ENCODE results near the gene SLC49A4.

Gene SLC49A4

DNA sequence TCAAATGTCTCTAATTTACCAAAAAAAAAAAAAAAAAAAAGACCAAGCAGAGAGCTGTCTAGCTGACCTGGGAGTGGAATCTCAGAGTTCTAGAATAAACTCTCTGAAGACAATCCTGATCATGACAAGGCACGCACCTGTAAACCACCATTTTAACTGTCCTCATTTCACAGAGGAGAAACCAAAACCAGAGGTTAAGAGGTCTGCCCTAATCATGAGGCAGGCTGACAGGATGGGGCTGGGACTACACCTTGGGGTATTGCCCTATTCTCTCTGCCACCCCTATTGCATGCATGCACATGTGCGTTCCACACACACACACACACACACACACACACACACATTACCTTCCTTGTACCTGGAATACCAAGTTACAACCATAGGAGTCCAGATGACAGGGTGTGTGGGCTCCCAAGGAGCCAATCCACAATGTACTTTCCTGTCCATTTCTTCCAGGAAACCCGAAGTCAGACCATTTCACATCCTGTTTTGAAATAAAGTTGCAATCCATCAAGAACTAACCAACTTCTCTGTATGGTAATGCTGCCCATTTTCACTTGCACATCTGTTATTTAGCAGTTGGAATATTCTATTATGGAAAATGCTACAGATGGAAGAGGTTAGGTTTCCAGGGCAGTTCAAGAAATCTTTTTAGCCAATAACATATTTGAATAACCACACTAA, 35.9 kb upstream of the SLC49A4 start:
- POLR2A ChIA-PET, result no interaction called here
- no peak for DNase-seq (ENCODE audit: extremely low spot score)
- CTCF ChIA-PET, result interaction anchor here (1.3 to 4.5 kb wide), 4 partner anchors 11 to 62 kb away, joined by 3 to 19 read pairs (median 8); no protein-coding TSS in a partner anchor
- TF ChIP-seq, protein P1, sequence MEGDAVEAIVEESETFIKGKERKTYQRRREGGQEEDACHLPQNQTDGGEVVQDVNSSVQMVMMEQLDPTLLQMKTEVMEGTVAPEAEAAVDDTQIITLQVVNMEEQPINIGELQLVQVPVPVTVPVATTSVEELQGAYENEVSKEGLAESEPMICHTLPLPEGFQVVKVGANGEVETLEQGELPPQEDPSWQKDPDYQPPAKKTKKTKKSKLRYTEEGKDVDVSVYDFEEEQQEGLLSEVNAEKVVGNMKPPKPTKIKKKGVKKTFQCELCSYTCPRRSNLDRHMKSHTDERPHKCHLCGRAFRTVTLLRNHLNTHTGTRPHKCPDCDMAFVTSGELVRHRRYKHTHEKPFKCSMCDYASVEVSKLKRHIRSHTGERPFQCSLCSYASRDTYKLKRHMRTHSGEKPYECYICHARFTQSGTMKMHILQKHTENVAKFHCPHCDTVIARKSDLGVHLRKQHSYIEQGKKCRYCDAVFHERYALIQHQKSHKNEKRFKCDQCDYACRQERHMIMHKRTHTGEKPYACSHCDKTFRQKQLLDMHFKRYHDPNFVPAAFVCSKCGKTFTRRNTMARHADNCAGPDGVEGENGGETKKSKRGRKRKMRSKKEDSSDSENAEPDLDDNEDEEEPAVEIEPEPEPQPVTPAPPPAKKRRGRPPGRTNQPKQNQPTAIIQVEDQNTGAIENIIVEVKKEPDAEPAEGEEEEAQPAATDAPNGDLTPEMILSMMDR (IDR thresholded peaks at IDR 0.05; ENCODE audit: control extremely low read depth, extremely low read depth, low read depth, missing control alignments), result no peak

DNA sequence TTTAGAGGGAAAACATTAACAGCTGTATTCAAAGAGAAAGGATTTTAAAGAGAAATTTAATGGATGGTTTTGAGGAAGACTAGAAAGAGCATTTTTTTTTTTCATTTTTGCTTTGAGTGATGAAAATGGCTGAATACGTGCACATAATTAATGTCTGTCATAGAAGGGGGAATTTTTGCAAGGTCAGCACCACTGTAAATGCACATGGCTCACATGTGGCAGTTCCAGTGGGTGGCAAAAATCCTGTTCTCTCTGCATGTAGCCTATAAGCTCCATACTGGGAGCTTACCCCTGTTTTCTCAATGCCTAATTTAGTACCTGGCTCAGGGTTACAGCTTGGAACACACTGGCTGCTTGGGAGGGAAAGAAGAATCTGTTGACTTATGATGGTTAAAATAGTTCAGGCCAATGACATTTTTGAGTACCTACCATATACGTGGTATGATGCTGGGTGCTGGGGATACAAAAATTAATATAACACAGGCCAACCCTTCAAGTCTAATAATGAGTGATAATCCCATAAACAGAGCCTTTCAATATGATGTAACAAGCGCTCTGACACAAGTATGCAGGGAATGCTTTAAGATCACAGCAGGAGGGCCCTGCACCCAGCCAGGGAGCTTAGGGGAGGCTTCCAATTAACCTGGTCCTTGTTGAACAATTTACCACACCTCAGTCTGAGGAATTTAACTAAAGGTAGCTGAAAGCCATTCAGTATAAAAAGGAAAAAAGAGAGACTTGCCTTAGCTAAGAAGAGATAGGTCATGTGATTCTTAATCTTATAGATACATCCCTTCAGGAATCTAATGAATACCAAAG, 34.2 kb upstream of the SLC49A4 start:
- ChIA-PET POLR2A (no interaction called here), CTCF (interaction anchor here (0.9 to 4.5 kb wide), 4 partner anchors 10 to 64 kb away, joined by 3 to 19 read pairs (median 4); no protein-coding TSS in a partner anchor)
- TF ChIP-seq, protein P1 (IDR thresholded peaks at IDR 0.05; ENCODE audit: control extremely low read depth, extremely low read depth, low read depth, missing control alignments), result no peak
- no peak for DNase-seq (ENCODE audit: extremely low spot score)

DNA sequence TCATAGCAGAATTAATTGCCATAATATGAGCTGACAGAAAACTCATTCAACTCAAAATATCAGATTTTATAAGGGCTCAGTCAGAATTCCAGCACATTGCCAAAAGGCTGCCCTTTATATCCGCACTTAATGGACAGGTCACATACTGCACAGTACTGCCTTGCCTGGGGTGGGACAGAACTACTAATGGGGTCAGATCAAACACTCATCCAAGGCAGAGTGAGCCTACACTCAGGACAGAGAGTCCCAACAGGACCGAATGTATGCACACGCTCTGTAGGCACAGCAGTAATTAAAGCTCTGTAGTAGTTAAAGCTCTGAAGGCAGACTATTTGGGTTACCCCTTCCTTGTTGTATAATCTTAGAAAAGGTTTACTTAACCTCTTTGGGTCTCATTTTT, 28.4 kb upstream of the SLC49A4 start:
- ChIA-PET POLR2A (no interaction called here), CTCF (interaction anchor here (1.2 to 1.6 kb wide), 4 partner anchors 8 to 261 kb away, joined by 3 to 5 read pairs (median 4); partner anchors contain the start of gene SEMA5B)
- TF ChIP-seq, protein P1 (IDR thresholded peaks at IDR 0.05; ENCODE audit: control extremely low read depth, extremely low read depth, low read depth, missing control alignments), result no peak
- no peak for DNase-seq (ENCODE audit: extremely low spot score)

DNA sequence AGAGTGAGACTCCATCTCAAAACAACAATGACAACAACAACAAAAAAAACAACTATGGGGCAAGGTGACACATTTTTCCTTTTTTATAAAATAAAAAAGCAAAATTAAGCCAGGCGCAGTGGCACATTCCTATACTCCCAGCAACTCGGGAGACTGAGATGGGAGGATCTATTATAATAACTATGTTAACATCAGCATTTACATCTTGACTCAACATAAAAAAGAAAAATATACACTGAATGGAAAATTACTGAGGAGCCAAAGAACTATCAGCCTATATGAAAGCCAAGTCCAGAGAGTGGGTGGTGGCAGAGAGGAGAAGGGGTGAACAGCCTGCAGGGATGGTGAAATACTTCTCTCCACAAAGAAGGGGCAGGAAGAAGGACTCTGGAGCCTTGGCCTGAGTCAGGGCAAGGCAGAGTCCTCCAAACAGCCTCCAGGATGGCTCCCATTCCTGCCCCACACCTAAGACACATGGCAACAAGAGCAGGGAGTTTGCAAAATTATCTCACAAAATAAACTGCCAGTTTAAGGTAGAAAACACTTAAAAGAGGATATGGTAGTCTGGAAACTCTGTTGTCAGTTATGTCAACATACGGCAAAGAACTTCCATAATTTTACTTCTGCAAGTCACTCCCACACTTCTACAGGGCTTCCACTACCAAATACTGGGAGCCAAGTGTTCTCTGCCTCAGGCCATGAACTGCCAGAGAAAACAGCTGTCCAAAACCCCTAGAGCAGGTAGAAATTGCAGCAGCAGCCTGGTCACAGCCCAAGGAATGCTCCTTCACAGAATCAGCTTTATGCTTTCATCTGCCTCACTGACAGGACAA, 27.1 kb upstream of the SLC49A4 start:
- POLR2A ChIA-PET, result no interaction called here
- TF ChIP-seq, protein P1 (IDR thresholded peaks at IDR 0.05; ENCODE audit: control extremely low read depth, extremely low read depth, low read depth, missing control alignments), result no peak
- DNase-seq (ENCODE audit: extremely low spot score), result no peak
- CTCF ChIA-PET, result interaction anchor here (3.6 kb wide), 1 partner anchor 10 kb away, joined by 12 read pairs; no protein-coding TSS in a partner anchor

DNA sequence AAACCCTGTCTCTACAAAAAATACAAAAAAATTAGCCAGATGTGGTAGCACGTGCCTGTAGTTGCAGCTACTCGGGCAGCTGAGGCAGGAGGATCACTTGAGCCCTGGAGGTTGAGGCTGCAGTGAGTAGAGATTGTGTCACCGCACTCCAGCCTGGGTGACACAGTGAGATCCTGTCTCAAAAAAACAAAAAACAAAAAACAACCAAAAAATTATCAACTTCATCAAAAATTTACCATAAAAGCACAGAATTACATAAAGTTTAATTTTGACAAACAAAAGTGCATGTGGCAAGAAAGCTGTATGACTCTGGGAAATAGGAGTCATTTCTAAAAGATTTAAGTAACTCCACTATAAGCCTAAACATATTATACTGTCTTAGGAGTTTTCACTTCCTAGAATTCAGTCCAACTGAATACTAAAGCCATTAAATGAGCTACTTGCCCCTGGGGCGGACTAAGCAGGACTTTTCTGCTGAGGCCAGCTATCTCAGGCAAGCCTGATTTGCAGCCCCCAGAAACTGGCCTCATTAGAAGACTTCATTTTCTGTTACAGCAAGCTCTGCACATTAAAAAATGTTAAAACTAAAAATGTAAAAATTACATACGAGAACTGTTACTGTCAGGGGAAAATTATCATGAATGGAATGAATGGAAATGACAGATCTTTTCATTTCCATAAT, 24.2 kb upstream of the SLC49A4 start:
- ChIA-PET POLR2A (no interaction called here), CTCF (interaction anchor here (0.7 to 3.6 kb wide), 4 partner anchors 8 to 15 kb away, joined by 3 to 24 read pairs (median 8); no protein-coding TSS in a partner anchor)
- DNase-seq (ENCODE audit: extremely low spot score), result no peak
- TF ChIP-seq, protein P1 (IDR thresholded peaks at IDR 0.05; ENCODE audit: control extremely low read depth, extremely low read depth, low read depth, missing control alignments), result no peak
